OCI-LY7 (cell line): ENCODE measurements around the gene FBXL20.

Source experiments
- EZH2phosphoT487 ChIP-seq: fragments of 200-600 bp; sonication (generic); IDR thresholded peaks from 2 replicates; pipeline ENCODE4 v1.6.1; 2018; ENCODE audit warnings: low read depth, borderline replicate concordance, mild to moderate bottlenecking, mixed run types, antibody characterized with exemption, low read length, moderate library complexity, mixed read lengths
- TF ChIP-seq, protein P1 (sequence below): fragments of 200-600 bp; sonication (generic); conservative IDR thresholded peaks from 2 replicates; pipeline ENCODE4 v1.5.1; 2014; ENCODE audit warnings: mild to moderate bottlenecking, antibody characterized with exemption, low read length, moderate library complexity, mixed read lengths

- TF ChIP-seq, protein P1, sequence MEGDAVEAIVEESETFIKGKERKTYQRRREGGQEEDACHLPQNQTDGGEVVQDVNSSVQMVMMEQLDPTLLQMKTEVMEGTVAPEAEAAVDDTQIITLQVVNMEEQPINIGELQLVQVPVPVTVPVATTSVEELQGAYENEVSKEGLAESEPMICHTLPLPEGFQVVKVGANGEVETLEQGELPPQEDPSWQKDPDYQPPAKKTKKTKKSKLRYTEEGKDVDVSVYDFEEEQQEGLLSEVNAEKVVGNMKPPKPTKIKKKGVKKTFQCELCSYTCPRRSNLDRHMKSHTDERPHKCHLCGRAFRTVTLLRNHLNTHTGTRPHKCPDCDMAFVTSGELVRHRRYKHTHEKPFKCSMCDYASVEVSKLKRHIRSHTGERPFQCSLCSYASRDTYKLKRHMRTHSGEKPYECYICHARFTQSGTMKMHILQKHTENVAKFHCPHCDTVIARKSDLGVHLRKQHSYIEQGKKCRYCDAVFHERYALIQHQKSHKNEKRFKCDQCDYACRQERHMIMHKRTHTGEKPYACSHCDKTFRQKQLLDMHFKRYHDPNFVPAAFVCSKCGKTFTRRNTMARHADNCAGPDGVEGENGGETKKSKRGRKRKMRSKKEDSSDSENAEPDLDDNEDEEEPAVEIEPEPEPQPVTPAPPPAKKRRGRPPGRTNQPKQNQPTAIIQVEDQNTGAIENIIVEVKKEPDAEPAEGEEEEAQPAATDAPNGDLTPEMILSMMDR, result no peak
- no peak for TF ChIP-seq EZH2phosphoT487
Observed at GRCh38 chr17:39364236-39365025, 37.0 kb downstream of the FBXL20 start.
